B cell (primary cell): Measurements from ENCODE around the gene BBS2.

Experiments
- CTCF ChIP-seq: fragments of 200-600 bp; IDR thresholded peaks from one replicate; pipeline ENCODE4 v1.8.0; 2022; ENCODE audit warnings: antibody characterized with exemption, mild to moderate bottlenecking
- EZH2 ChIP-seq: IDR thresholded peaks from 2 replicates; pipeline ENCODE4 v1.6.1; 2012; ENCODE audit warnings: borderline replicate concordance, low read depth, mild to moderate bottlenecking, moderate library complexity, low read length; ENCODE audit not compliant: insufficient read depth, poor library complexity, severe bottlenecking

DNA sequence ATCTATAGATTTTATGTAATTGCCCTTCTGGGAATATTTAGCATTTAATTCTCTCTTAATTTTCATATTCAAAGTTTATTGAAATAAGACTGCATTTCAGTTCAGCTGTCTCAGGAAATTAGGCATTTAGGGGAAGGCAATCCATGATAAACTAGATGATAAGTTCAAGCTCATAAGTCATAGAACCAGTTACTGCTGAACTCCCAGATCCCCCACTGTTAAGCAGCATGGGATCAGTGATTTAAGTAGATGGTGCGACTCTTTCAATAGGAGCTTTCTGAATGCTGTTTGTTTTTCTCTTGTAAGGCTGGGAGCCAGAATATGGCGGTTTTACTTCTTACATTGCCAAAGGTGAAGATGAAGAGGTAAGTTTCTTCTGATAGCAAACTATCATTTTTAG is 44.6 kb downstream of the BBS2 start:
- no peak for TF ChIP-seq CTCF
- no peak for TF ChIP-seq EZH2
